RPMI8226 (cell line): ENCODE measurements around the gene CCER1.
A peak's percentile ranks its signal among the peaks of the same experiment; 100 is the strongest.

Experiments
- DNase-seq: peaks from one replicate; pipeline ENCODE4 v3.0.0-alpha.2; 2015

CCER1 gene

DNA sequence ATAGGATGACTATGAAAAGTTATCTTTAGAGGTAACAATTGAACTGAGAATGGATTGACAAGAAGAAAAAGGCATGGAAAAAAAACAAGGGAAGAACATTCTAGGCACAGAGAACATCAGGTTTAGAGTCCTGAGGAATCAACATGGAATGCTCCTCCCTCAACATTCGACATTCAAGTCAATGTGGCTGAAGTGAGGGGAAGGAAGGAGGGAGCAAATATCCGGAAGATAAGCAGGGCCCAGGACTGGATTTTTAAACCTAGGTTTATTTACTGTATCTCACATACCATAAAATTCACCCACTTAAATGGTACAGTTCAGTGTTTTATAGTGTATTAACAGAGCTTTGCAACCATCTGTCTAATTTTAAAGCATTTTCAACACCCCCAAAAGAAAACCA lies 9.6 kb upstream of the CCER1 start:
- no peak for DNase-seq

DNA sequence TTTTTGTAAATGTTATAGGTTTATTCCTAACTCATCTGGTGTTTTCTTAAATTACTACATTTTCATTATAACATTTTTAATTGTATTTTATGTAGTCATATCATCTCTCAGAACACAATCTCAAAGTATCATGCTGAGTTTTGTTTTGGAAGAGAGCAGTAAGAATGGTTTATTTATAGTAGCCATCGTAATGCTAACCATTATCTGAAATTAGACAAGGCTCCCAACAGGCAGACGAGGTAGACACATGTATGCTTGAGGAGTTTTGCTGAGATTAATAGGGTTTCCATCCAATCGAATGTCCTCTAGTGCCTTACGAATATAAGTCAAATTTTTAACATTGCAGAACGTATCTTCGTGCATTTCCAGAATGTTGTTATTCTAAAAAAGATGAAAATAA lies 9.0 kb upstream of the CCER1 start:
- DNase-seq: no peak

- no peak for DNase-seq
Measured at GRCh38 chr12:90961154-90961553, 6.2 kb upstream of the CCER1 start.

DNA sequence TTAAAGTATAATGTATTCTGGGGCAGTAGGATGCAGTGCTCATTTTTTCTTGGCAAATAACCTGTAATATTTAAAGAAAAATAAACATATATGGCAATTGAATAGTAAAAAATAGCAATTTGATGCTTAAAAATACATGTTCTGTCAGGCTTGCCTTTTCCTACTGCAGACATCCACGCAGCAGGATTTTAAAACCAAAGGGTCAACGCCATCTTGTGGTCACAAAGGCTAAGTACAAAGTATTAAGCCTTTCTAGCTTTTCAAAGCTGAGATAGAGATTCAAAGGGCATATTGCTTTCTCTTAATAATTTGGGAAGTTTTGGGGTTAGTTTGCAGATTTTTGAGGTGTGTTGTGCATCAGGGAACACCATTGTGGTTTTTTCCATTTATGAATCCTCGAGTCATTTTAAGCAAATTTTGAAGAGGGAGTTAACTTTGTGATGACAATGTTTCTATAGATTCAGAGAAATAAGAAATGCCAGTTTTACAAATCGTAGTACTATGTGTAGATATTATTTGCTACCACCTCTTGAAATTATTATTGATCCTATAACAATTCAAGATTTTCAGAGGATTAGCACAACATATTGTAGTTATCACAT lies 4.7 kb upstream of the CCER1 start:
- peak; percentile 52 for DNase-seq

GRCh38 chr12:90959032-90959431 lies 4.1 kb upstream of the CCER1 start:
- no peak for DNase-seq

GRCh38 chr12:90958347-90958746 lies 3.4 kb upstream of the CCER1 start:
- DNase-seq: no peak

GRCh38 chr12:90954428-90954827 lies 548 bp downstream of the CCER1 start:
- no peak for DNase-seq

GRCh38 chr12:90953956-90954421 lies 987 bp downstream of the CCER1 start:
- peak; percentile 55 for DNase-seq

DNA sequence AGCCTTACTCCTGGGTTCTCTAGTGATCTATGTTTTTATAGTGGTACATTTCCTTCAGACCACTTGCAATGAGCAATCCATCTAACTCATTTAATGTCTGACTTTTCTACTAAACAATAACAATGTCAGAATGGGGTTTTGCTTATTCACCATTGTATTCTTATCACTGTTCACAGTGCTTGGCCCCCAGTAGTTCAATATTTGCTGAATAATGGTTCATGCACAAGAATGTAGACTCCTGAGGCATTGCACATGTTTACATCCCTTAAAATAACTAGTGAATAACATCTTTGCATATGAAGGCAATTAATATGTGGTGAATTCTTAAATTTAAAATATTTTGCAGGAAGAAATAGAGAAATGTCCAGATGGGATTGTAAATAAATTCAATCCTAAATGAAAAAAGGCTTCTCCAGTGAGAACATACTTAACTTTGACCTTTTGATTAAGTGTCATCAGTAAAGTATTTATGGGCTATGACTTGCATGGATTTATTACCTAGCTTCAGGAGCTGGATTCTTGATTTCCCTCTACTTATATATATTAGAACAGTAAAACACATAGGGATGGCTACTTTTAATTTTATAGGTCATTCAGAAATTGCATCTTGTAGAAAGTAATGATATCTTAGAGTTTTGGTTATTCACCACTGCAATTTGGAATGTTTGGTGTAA lies 3.4 kb downstream of the CCER1 start:
- no peak for DNase-seq

DNA sequence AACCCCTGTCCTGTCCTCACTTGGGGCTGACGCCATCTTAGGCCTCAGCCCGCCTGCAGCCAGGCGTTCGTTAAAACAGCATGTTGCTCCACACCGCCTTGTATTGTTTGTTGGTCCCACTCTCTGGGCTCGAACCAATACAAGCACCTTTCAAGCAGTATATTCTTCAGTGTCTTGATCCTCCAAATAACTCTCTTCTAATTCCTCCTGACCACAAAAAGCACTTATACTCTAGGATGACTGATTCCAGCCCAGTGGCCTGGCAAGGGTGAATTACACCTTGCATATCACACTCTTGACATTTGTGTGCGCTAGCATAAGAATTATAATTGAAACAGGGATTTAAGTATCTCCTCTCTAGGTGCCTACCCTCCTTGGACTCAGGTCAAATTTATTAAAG lies 7.1 kb downstream of the CCER1 start:
- DNase-seq: no peak

GRCh38 chr12:90945070-90945649 lies 9.8 kb downstream of the CCER1 start:
- DNase-seq: peak; percentile 47

- no peak for DNase-seq
Measured at GRCh38 chr12:90943255-90943654, 11.7 kb downstream of the CCER1 start.

DNA sequence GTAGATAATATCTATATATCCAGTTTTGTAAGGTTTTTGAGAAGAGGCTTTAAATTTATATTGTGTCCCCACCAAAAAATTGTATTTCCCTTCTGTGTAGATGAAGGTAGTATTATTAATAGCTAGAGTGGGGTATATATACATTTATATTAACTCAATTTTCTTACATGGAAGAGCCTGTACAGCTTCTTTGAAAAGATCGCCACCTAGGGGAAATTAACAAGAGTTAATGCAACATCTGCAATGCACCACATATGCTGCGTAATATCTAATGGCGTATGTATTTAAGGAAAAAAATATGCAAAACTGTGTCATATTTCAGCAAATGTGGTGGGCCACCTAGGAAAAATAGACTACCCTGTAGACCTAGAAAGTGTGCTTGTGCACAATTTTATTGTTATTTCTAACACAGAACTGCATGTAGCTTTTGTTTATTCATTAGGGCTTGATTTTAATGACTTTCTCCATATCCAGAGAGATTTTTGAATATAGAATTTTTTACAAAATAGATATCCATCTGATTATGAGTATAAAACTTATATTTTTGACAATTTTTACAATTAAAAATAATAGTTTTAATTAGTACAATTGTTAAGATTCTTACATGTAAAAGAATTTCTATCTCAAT lies 14.0 kb downstream of the CCER1 start:
- peak; percentile 32 for DNase-seq

GRCh38 chr12:90939382-90939781 lies 15.6 kb downstream of the CCER1 start:
- DNase-seq: no peak

- DNase-seq: no peak
Measured at GRCh38 chr12:90938451-90938850, 16.5 kb downstream of the CCER1 start.

GRCh38 chr12:90937651-90938050 lies 17.3 kb downstream of the CCER1 start:
- DNase-seq: no peak

- peak; percentile 4 for DNase-seq
Measured at GRCh38 chr12:90936230-90937005, 18.6 kb downstream of the CCER1 start.

GRCh38 chr12:90925562-90925961 lies 29.4 kb downstream of the CCER1 start:
- no peak for DNase-seq

DNA sequence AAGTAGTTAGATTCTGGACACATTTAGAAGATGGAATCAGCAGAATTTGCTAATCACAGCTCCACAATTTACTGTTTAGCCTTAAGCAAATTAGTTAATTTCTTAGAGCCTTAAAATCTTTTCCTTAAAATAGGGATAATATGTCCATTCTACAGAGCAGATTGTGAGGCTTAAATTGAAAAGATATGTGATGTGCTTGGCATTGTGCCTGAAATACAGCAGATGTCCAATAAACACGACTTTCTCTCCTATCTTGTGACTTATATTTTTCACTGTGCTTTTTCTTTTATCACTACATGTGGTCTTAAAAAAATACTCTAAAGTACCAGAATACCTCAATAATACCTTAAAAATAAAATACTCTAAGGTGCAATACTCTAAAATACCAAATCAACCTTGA lies 30.6 kb downstream of the CCER1 start:
- no peak for DNase-seq

- no peak for DNase-seq
Measured at GRCh38 chr12:90922145-90922627, 32.8 kb downstream of the CCER1 start.

GRCh38 chr12:90921536-90921935 lies 33.4 kb downstream of the CCER1 start:
- no peak for DNase-seq

DNA sequence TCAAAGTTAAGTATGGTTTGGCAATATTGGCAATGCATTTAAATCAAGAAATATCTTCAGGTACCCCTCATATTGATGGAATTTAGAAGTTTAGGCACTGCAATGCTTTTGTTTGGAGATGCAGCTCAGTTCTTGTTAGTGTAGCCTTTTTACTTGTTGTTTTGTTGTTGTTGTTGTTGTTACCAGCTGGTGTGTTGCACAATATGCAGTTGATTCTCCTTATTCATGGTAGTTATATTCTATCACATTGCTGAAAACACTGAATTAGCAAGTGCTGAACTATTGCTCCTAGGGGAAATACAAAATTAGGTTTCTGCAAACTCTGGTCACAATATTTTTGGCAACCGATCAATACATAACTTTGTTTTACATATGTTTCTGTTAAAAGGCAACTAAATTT lies 34.8 kb downstream of the CCER1 start:
- no peak for DNase-seq

DNA sequence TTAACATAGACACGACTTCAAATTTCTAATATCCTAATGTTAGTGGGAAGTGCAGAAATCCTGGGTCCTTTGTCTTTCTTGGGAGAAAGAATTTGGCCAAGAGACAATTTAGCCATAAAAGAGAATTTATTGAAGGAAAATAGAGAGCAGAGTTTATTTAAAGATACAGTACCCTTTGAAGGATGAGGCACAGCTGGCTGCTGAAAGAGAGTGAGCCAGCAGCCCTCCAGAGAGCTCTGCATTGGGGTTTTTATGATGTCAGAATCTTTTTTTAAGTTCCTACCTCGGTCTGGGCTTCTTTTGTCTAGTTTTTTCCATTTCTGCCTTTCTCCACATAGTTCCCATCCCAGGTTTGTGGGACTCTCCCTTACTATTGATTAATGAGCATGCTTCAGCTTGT lies 37.5 kb downstream of the CCER1 start:
- no peak for DNase-seq
